H1 (cell line): ENCODE results near the gene PDE4B. TPM values are rescaled to one million over a fixed set of nuclear protein-coding genes. Genes with fewer than 3 reads are reported as not detected.

Experiments used
- CTCF ChIA-PET: fragments of 300-600 bp; sonication (Branson Sonifier 250); formaldehyde crosslinking; loops from one replicate; lab custom pipeline; 2021; ENCODE audit not compliant: partially characterized antibody; lab: Charles Lee
- POLR2A ChIA-PET: fragments of 300-600 bp; sonication (Branson Sonifier 250); formaldehyde crosslinking; loops from one replicate; lab custom pipeline; 2021; ENCODE audit warnings: inconsistent platforms; ENCODE audit not compliant: partially characterized antibody; lab: Charles Lee
- DNase-seq, 2 experiments: peaks; one replicate each; pipeline versions ENCODE4 v3.0.0 to v3.0.0-alpha.2; 2010 to 2022; ENCODE audit warnings: low spot score in 2 of 2, low read depth in 1 of 2, mixed read lengths in 1 of 2
- FAIRE-seq: peaks from 2 replicates; lab custom pipeline; 2011; peaks lifted over from hg19 to GRCh38; lab: Jason Lieb, UNC
- H2AFZ ChIP-seq: 2 replicates; pipeline ENCODE4 v1.8.1; 2012; ENCODE audit warnings: low read length, inconsistent platforms
- H2AK5ac ChIP-seq: 2 replicates; pipeline ENCODE4 v1.6.1; 2013; ENCODE audit warnings: low read depth, low read length
- H2BK120ac ChIP-seq: replicated peaks from 2 replicates; pipeline ENCODE3; 2013; ENCODE audit warnings: low read depth, low read length, inconsistent platforms
- H2BK12ac ChIP-seq: 2 replicates; pipeline ENCODE4 v1.6.1; 2013; ENCODE audit warnings: low read depth, low read length
- H2BK15ac ChIP-seq: 2 replicates; pipeline ENCODE4 v1.6.1; 2013; ENCODE audit warnings: low read length
- H2BK20ac ChIP-seq: 2 replicates; pipeline ENCODE4 v1.6.1; 2013; ENCODE audit warnings: low read length
- H2BK5ac ChIP-seq: 2 replicates; pipeline ENCODE4 v1.6.1; 2013; ENCODE audit warnings: low read depth, low read length
- H3K14ac ChIP-seq: 2 replicates; pipeline ENCODE4 v1.6.1; 2013; ENCODE audit warnings: inconsistent platforms; ENCODE audit not compliant: insufficient read length
- H3K18ac ChIP-seq: 2 replicates; pipeline ENCODE4 v1.6.1; 2013; ENCODE audit warnings: low read length; ENCODE audit errors: extremely low read depth
- H3K23ac ChIP-seq: 2 replicates; pipeline ENCODE4 v1.6.1; 2013; ENCODE audit warnings: inconsistent platforms; ENCODE audit not compliant: insufficient read length
- H3K23me2 ChIP-seq: 2 replicates; pipeline ENCODE4 v1.6.1; 2013; ENCODE audit warnings: low read depth, low read length
- H3K27ac ChIP-seq: 2 replicates; pipeline ENCODE4 v1.6.1; 2011; ENCODE audit warnings: low read depth, low read length, inconsistent platforms
- H3K27me3 ChIP-seq, 4 experiments: replicated peaks in 1 of 4; 1 replicate in 1 of 4; 2 replicates in 3 of 4; pipeline versions ENCODE4 v1.6.1 to v1.8.1; 2011 to 2013; ENCODE audit warnings: low read length in 3 of 4, mild to moderate bottlenecking in 3 of 4, inconsistent platforms in 2 of 4, mixed read lengths in 2 of 4, moderate library complexity in 1 of 4; ENCODE audit not compliant: control insufficient read depth in 3 of 4, insufficient read depth in 3 of 4; ENCODE audit errors: extremely low read depth in 1 of 4
- H3K36me3 ChIP-seq, 4 experiments: 2 replicates each; pipeline versions ENCODE4 v1.6.1 to v1.8.1; 2011 to 2013; ENCODE audit warnings: mild to moderate bottlenecking in 4 of 4, low read length in 3 of 4, moderate library complexity in 2 of 4, control low read depth in 1 of 4, inconsistent platforms in 1 of 4; ENCODE audit not compliant: insufficient read depth in 4 of 4, control insufficient read depth in 2 of 4
- H3K4ac ChIP-seq: replicated peaks from 2 replicates; pipeline ENCODE3; 2013; ENCODE audit warnings: low read length, low read depth, mixed read lengths, inconsistent platforms; ENCODE audit not compliant: insufficient read length
- H3K4me1 ChIP-seq, 4 experiments: replicated peaks in 1 of 4; 1 replicate in 1 of 4; 2 replicates in 3 of 4; pipeline versions ENCODE4 v1.6.1 to v1.8.1; 2011 to 2013; ENCODE audit warnings: low read length in 3 of 4, inconsistent platforms in 2 of 4, mixed read lengths in 1 of 4; ENCODE audit not compliant: insufficient read depth in 4 of 4, control insufficient read depth in 3 of 4
- H3K4me2 ChIP-seq, 2 experiments: 2 replicates each; pipeline versions ENCODE4 v1.6.1 to v1.8.1; 2011 to 2013; ENCODE audit warnings: low read depth in 2 of 2, low read length in 2 of 2, control low read depth in 1 of 2, inconsistent platforms in 1 of 2, mild to moderate bottlenecking in 1 of 2; ENCODE audit not compliant: insufficient read depth in 1 of 2
- H3K4me3 ChIP-seq, 4 experiments: fragments of 200-600, 300-600 bp in 1 of 4; sonication (generic), shearing (Covaris generic), sonication (Bioruptor Twin) in 1 of 4; 2 replicates each; pipeline versions ENCODE4 v1.5.1 to v1.8.1; 2011 to 2016; ENCODE audit warnings: low read length in 4 of 4, low read depth in 3 of 4, control low read depth in 2 of 4, inconsistent platforms in 2 of 4, mild to moderate bottlenecking in 2 of 4, mixed read lengths in 1 of 4, moderate library complexity in 1 of 4; ENCODE audit not compliant: insufficient read depth in 2 of 4; ENCODE audit errors: extremely low read depth in 1 of 4
- H3K56ac ChIP-seq: replicated peaks from 2 replicates; pipeline ENCODE3; 2013; ENCODE audit warnings: low read depth, mild to moderate bottlenecking, mixed read lengths, low read length, inconsistent platforms; ENCODE audit not compliant: insufficient read length
- H3K79me1 ChIP-seq: 2 replicates; pipeline ENCODE4 v1.6.1; 2013; ENCODE audit warnings: low read depth, low read length, control low read depth
- H3K79me2 ChIP-seq, 2 experiments: 2 replicates each; pipeline versions ENCODE4 v1.6.1 to v1.8.1; 2012 to 2013; ENCODE audit warnings: low read length in 2 of 2, mild to moderate bottlenecking in 2 of 2, inconsistent platforms in 1 of 2; ENCODE audit not compliant: insufficient read depth in 2 of 2, control insufficient read depth in 1 of 2
- H3K9ac ChIP-seq, 4 experiments: replicated peaks in 1 of 4; 1 replicate in 1 of 4; 2 replicates in 3 of 4; pipeline versions ENCODE4 v1.6.1 to v1.8.1; 2011 to 2013; ENCODE audit warnings: low read depth in 3 of 4, low read length in 3 of 4, control low read depth in 2 of 4, mild to moderate bottlenecking in 2 of 4, moderate library complexity in 2 of 4, inconsistent platforms in 1 of 4; ENCODE audit errors: extremely low read depth in 1 of 4
- H3K9me3 ChIP-seq, 2 experiments: 2 replicates each; pipeline versions ENCODE4 v1.6.1 to v1.8.1; 2012 to 2013; ENCODE audit warnings: mild to moderate bottlenecking in 2 of 2, moderate library complexity in 2 of 2, control low read depth in 1 of 2, inconsistent platforms in 1 of 2, low read depth in 1 of 2, low read length in 1 of 2, mixed read lengths in 1 of 2; ENCODE audit not compliant: insufficient read depth in 2 of 2
- H4K20me1 ChIP-seq, 2 experiments: replicated peaks in 1 of 2; 2 replicates each; pipeline versions ENCODE3 to v1.8.1; 2011 to 2013; ENCODE audit warnings: inconsistent platforms in 2 of 2, low read length in 2 of 2, mild to moderate bottlenecking in 1 of 2; ENCODE audit not compliant: insufficient read depth in 2 of 2, control insufficient read depth in 1 of 2
- H4K5ac ChIP-seq: 2 replicates; pipeline ENCODE4 v1.6.1; 2013; ENCODE audit warnings: low read length, low read depth, mixed read lengths, inconsistent platforms; ENCODE audit not compliant: insufficient read length
- H4K8ac ChIP-seq: 2 replicates; pipeline ENCODE4 v1.8.0; 2013; ENCODE audit warnings: mild to moderate bottlenecking, moderate library complexity, low read length, inconsistent platforms; ENCODE audit not compliant: insufficient read depth; ENCODE audit errors: extremely low read depth
- H4K91ac ChIP-seq: replicated peaks from 2 replicates; pipeline ENCODE3; 2013; ENCODE audit warnings: low read length, mixed read lengths, inconsistent platforms; ENCODE audit not compliant: insufficient read length
- ATF2 ChIP-seq: IDR thresholded peaks from 2 replicates; pipeline ENCODE4 v1.6.1; 2012; ENCODE audit warnings: low read length, inconsistent platforms
- SRF ChIP-seq: IDR thresholded peaks from 2 replicates; pipeline ENCODE4 v1.6.1; 2011; ENCODE audit warnings: mild to moderate bottlenecking, low read depth, low read length, moderate library complexity
- TBP ChIP-seq: IDR thresholded peaks from 2 replicates; pipeline ENCODE4 v1.6.1; 2011; ENCODE audit warnings: low read depth, low read length, improper control_type of control experiment
- WGBS, 2 experiments: shearing (Covaris generic) in 1 of 2; methylation state at CpG; one replicate each; pipeline versions ENCODE4 v1.1.6 to v1.1.7; 2013 to 2015; ENCODE audit warnings: low lambda C conversion rate in 2 of 2, mixed read lengths in 2 of 2, inconsistent platforms in 1 of 2, low coverage in 1 of 2, missing lambda C conversion rate in 1 of 2; ENCODE audit not compliant: insufficient replicate concordance in 2 of 2, insufficient coverage in 1 of 2, insufficient read length in 1 of 2; ENCODE audit errors: extremely low coverage in 1 of 2, missing lambda C conversion rate in 1 of 2; 5-methylcytosine and 5-hydroxymethylcytosine counted together
- polyA plus RNA-seq, 7 experiments: library from polyadenylated mRNA; depleted of rRNA in 3 of 7; stranded (reverse) in 5 of 7; unstranded in 2 of 7; fragments of >200 nt in 5 of 7; fragments of 200-250 nt in 2 of 7; gene quantifications; 1 replicate in 5 of 7; 2 replicates in 1 of 7; 4 replicates in 1 of 7; pipeline versions ENCODE4 v1.2.1 to v1.2.3, GENCODE V29; 2011 to 2013; ENCODE audit warnings: missing spikeins in 2 of 7, mixed read lengths in 2 of 7
- total RNA-seq: library from RNA; stranded (reverse); fragmentation: NEBNext Ultra II Directional; extraction: Animal tissue kit (Norgen Biotek cat#: 25700); gene quantifications from 2 replicates; pipeline ENCODE4 v1.2.1, GENCODE V29; 2021

The PDE4B gene
- total and polyA plus RNA-seq, 2 of the 8 experiments (the other 6 are each of a cell fraction or from before 2014, with no cell fraction given) = 5.0 to 15.1 TPM

- Histone ChIP-seq H4K20me1 (no peaks in the 10 kb centered on the region), H3K79me1 (no peaks in the 10 kb centered on the region), H3K4me1 (no peaks in the 10 kb centered on the region), H4K8ac (no peak overlapping the region), H3K9ac (no peak overlapping the region), H3K14ac (no peak overlapping the region), H3K4me3 (no peak overlapping the region), H2BK20ac (no peak overlapping the region), H3K27me3 (no peaks in the 10 kb centered on the region), H2AK5ac (no peak overlapping the region), H2AFZ (no peak overlapping the region), H2BK5ac (no peak overlapping the region), H3K9me3 (no peaks in the 10 kb centered on the region), H3K4me2 (no peak overlapping the region), H3K56ac (no peak overlapping the region), H3K23ac (no peak overlapping the region), H3K79me2 (no peaks in the 10 kb centered on the region), H2BK12ac (no peak overlapping the region), H3K18ac (no peak overlapping the region), H3K4ac (no peak overlapping the region), H3K36me3 (no peaks in the 10 kb centered on the region), H3K23me2 (no peaks in the 10 kb centered on the region), H2BK15ac (no peak overlapping the region), H3K27ac (no peak overlapping the region), H4K91ac (no peak overlapping the region)
- CTCF ChIA-PET = interaction anchor here (0.8 to 18.4 kb wide), 8 partner anchors 13 to 403 kb away, joined by 3 to 273 read pairs (median 3); no protein-coding TSS in a partner anchor
- 95% methylated on average over 11 of the region's 11 CpGs; no CpG with 5 or more reads in 1 of the 2 experiments for WGBS, 2 experiments
- FAIRE-seq = no peak
- POLR2A ChIA-PET = no interaction called here
- DNase-seq = no peak
- TF ChIP-seq TBP = no peak
- no peak for TF ChIP-seq SRF
- TF ChIP-seq ATF2 = no peak
- TF ChIP-seq, all 59 proteins: peak for 0
- Histone ChIP-seq H4K5ac (no peak overlapping the region), H2BK120ac (no peak overlapping the region)
Observed at GRCh38 chr1:66247415-66248208, 454.9 kb downstream of the PDE4B start.
